AG09309 (cell line): Measurements from ENCODE around the gene ARNT2.
A peak's percentile ranks its signal among the peaks of the same experiment; 100 is the strongest.

ENCODE experiments used
- DNase-seq: peaks from one replicate; pipeline ENCODE4 v3.0.0-alpha.2; 2010; ENCODE audit warnings: low read depth
- H3K4me3 ChIP-seq: 2 replicates; pipeline ENCODE4 v1.5.1; 2011; ENCODE audit warnings: mild to moderate bottlenecking, low read depth, low read length, moderate library complexity; ENCODE audit not compliant: control insufficient read depth
- CTCF ChIP-seq: IDR thresholded peaks from 2 replicates; pipeline ENCODE4 v1.5.1; 2011; ENCODE audit warnings: mild to moderate bottlenecking, low read depth, low read length, inconsistent platforms; ENCODE audit not compliant: insufficient read depth, control insufficient read depth; ENCODE audit errors: missing control alignments

The ARNT2 gene

DNA sequence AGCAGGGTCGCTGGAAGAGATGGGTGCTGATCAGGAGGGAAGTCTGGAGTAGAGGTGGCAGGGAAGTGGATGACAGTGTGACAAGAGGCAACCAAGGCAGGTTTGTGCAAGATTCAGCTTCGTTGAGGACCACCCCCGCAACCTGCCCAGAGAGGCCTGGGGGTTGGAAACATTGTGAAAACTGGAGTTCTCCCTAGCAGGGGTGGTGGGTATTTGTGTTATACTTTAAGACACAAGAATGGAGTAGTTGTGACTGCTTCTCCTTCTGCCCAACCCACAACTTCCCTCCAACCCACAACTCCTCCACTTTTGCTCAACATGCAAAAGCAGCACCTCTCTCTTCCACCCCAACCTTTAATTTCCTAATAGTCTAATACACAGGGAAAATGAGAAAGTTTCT is 8.6 kb upstream of the ARNT2 start:
- no peak for DNase-seq
- TF ChIP-seq CTCF = no peak
- H3K4me3 ChIP-seq = no peak overlapping the region

GRCh38 chr15:80396096-80396495 is 8.1 kb upstream of the ARNT2 start:
- DNase-seq = no peak
- TF ChIP-seq CTCF = no peak
- H3K4me3 ChIP-seq = no peak overlapping the region

DNA sequence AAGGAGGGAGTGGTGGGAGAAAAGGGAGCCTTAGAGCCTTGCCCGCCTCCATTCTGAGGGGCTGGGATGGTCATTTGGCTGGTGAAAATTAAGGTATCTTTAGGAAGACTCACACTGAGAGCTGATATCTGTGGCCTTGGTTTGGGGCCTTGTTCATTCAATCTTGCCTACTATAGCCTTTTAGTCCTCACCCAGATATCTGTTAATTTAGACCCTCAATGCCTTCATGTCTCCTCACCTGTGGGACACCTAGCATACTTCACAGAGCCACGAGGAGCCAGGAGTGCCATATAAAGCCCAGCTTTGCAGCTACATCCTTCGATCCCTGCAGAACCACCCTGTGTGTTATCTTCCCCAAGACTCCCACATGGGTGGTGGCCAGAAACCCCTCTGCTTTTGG is 4.7 kb upstream of the ARNT2 start:
- H3K4me3 ChIP-seq = no peak overlapping the region
- TF ChIP-seq CTCF = no peak
- DNase-seq = no peak

DNA sequence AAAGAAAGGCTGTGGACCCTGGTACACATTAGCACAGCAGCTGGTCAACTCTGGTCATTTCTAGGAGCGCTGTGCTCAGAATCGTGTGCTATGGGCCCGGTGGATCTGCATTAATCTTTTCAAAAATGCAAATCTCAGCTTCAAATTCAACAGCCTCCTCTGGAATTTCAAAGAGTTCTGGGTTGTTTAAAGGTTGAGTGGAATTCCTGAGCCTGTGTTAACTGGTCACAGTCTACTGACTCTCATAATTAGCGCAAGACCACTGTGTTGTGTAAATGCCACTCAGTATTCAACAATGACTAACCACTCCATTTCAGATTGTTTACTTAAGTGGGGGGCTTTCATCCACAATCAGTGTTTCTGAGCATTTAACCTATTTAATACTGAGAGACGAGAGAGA is 2.7 kb upstream of the ARNT2 start:
- TF ChIP-seq CTCF = no peak
- H3K4me3 ChIP-seq = no peak overlapping the region
- no peak for DNase-seq

GRCh38 chr15:80402339-80402738 is 1.8 kb upstream of the ARNT2 start:
- no peak for TF ChIP-seq CTCF
- DNase-seq = no peak
- no peak overlapping the region for H3K4me3 ChIP-seq

GRCh38 chr15:80403712-80404056 is 498 bp upstream of the ARNT2 start:
- peak overlapping the region; percentile 39 for H3K4me3 ChIP-seq
- no peak for DNase-seq
- TF ChIP-seq CTCF = no peak

- H3K4me3 ChIP-seq = peak overlapping the region; percentile 39
- TF ChIP-seq CTCF = no peak
- no peak for DNase-seq
Measured at GRCh38 chr15:80404761-80405553, 775 bp downstream of the ARNT2 start.
